ENCODE results near the gene JSRP1.

JSRP1 gene, protein sequence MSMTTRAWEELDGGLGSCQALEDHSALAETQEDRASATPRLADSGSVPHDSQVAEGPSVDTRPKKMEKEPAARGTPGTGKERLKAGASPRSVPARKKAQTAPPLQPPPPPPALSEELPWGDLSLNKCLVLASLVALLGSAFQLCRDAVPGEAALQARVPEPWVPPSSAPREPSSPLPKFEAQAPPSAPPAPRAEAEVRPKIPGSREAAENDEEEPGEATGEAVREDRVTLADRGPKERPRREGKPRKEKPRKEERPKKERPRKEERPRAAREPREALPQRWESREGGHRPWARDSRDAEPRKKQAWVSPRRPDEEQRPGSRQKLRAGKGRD

DNA sequence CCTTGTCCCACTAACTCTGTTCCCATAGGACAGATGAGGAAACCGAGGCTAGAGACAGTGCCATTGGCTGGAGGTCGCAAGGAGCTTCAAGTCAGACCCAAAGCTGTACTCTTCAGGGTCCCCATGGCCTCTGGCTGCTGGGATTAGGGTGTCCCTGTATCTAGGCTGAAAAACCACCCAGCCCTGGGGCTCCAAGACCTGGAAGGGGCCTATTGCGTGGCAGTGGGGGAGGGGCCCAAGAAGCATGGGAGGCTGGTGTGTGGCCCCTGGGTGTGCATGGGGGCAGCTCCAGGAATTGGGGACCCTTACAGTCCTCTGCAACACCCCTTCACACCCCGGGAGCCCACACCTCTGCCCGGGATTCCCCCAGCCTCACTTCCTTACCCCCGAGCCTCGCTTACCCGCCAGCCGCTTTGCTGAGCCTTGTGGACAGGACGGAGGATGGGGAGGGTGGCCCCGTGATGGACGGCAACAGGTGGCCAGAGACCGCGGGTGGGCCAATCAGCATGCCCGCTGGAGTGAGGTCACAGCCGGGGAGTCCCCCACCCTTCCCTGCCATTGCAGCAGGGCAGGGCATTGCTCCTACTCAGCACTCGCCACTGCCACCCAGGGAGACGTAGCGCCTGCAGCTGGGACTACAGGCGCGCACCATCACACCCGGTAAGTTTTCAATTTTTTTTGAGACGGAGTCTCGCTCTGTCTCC lies at the start of gene JSRP1:
JSRP1 (minus strand) TSS at position 436 of the 704 bp plus-strand sequence. CDS start 1,103 bp downstream, outside the sequence.
- in situ Hi-C loops (cut with HindIII; ENCODE audit: low sequenced_read_pairs) = no loop called here

DNA sequence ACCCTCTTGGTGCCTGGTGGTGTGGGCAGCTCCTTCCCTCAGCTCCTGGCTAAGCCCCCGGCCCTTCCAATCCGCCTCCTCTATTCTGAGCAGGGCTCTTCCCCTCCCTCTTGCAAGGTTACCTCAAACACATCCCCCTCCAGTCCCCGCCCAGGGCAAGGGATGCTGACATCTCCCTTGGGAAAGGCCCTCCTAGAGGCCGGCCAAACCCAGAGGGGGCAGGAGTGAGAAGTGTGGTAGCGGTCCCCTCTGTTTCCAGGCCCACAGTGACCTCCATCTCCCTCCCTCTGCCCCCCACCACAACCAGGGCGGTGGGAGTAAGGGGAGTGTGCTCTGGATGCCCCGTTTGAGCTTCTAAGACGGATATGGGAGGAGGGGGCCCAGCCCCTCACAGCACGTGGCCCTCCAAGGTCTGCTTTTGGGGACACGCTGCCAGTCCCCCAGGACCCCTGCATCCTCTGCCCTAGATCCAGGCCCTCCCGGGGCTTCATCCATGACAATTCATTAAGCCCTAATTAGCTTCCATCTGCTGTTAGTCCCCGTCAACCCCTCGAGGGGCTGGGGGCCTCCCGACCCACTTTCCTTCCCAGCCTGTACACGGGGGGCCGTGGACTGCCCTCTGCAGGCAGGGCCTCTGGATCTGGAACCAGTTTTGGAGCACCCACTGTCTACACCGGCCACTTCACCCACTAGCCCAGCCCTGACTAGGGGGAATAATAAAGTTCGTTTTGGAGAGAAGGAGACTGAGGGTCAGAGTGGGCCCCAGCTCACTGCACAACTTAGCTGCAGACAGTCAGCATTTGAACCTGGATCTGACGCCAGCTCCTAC lies 49.4 kb upstream of the JSRP1 start:
- in situ Hi-C loops (cut with HindIII; ENCODE audit: low sequenced_read_pairs) = no loop called here

DNA sequence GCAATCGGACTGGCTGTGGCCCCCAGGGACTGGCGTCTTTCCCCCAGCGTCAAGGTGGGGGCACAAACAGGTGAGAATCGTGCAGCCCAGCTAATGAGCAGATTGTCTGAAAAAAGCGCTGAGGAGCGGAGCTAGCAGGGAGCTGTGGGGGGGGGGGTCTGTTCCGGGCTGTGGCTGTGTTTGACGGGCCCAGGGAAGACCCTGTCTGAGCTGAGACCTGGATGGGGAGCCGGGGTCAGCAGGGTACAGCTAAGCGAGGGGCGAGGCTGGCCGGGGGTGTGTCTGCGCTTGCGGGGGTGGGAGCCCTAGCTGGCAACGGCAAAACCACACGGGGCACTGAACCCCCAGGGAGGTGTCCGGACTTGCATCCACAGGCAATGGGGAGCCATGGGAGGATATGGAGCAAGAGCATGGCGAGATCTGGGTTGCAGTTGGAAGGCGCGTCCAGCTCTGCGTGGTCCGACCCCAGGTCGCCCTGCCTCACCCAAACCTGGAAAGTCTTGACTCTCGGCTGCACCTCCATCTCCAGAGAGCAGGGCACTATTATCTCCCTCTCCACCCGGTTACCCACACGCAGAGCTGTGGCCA lies 47.1 kb upstream of the JSRP1 start:
- in situ Hi-C loops (cut with HindIII; ENCODE audit: low sequenced_read_pairs) = no loop called here

DNA sequence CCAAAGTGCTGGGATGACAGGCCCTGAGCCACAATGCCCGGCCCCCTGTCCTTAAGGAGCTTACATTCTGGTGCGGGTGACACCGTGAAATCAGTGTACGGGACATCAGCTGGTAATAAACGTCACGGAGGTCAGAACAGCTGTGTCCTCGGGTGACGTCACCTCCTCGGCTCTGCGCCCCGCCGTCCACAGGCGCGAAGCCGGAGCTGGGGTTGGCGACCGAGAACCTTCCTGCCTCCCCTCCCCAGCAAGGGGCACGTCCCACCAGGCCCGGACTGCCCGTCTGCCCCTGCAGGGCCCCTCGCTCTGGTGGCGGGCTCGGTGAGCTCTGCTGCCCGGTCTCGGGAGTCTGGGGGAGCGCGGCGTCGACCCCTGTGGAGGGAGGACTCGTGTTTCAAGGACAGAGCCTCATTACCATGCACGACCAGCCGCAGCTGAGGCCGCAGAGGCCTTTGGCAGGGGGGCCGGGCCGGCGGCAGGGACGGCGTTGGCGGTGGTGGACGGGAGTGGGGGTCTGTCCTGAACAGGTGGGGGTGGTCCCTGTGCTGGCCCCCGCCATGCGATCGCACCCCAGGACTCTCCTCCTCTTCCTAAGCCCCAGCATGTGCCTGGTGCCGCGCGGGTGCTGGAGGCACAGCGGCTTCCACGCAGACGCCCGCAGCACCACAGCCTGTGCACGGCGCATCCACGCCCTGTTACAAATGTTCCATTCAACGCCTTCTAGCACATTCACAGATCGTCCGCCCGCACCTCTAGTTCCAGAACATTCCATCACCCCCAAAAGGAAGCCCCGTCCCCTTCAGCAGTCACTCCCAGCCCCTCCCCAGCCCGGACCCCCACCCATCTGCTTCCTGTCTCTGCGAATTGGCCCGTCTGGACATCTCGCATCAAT lies 46.3 kb upstream of the JSRP1 start:
- in situ Hi-C loops (cut with HindIII; ENCODE audit: low sequenced_read_pairs) = no loop called here

DNA sequence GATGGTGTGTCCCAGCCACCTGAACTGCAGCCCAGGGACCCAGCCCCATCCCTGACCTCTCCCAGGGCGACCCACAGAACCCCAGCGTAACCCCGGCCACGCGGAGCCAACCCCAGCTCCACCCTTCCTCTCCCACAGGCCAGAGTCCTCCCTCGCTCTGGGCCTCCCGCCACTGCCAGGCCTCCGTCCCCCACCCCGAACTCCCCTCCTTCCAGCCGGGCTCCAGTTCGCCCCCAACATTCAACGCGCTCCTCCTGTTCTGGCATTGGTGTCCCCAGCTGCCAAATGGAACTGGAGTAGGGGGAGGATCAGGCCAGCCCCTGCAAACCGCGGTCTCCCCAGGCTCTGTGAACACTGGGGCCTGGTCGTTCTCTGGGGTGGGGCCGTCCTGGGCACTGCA lies 44.3 kb upstream of the JSRP1 start:
- in situ Hi-C loops (cut with HindIII; ENCODE audit: low sequenced_read_pairs) = no loop called here

DNA sequence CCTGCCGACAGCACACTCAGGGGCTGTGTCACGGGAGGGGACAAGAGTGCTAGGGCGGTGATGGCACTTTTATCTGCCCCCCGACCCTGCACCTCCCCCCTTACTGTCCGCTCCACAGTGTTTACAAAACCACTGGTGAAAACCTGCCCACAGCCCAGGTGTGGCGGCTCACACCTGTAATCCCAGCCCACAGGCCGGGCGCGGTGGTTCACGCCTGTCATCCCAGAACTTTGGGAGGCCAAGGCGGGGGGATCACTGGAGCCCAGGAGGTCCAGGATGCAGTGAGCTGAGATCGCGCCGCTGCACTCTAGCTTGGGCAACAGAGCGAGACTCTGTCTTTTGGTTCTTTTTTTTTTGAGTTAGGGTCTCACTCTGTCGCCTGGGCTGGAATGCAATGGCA lies 39.9 kb upstream of the JSRP1 start:
- in situ Hi-C loops (cut with HindIII; ENCODE audit: low sequenced_read_pairs) = no loop called here

DNA sequence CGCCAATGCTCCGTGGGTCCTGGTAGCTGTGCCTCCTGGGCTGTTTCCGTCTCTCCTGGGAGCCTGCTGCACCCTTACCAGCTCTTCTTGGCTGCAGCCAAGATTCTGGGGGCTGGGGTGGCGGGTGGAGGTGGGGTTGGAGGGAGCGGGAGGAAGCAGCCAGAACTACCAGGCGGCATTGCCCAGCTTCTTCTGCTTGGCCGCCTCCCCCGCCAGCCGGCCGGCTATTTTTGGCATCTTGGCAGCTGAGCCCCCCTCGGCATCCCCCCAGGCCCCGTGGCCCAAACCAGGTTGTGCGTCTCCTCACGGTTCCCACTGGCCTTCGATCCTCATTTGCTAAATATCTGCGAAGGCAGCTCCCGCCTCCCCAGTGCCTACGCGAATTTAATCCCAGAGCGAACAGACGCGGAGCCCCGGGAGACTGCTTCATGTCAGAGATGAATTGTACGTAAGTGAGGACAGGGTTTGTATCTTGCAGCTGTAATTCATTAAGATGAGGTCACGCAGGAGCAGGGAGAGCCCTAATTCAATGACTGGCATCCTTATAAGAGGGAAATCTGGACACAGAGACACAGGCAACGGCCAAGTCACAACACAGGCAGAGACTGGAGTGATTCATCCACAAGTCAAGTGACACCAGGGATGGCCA lies 38.6 kb upstream of the JSRP1 start:
- in situ Hi-C loops (cut with HindIII; ENCODE audit: low sequenced_read_pairs) = no loop called here

DNA sequence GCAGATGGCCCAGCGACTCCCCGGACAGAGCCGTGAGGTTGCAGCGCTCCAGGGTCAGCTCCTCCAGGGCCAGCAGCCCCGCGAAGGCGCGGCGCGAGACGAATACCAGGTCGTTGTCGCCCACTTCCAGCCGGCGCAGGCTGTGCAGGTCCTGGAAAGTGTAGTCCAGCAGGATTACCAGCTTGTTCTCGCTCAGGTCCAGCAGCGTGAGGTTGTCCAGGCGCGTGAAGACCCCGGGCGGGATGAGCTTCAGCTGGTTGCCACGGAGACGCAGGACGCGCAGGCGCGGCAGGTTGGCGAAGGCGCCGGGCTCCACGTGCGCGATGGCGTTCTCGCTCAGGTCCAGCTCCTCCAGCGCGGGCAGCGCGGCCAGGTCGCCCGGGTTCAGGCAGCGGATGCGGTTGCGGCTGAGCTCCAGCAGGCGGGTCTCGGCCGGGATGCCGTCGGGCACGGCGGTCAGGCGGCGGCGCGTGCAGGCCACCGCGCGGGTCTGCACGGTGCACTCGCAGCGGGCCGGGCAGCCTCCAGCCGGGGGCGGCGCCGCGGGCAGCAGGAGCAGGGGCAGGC lies 35.1 kb upstream of the JSRP1 start:
- in situ Hi-C loops (cut with HindIII; ENCODE audit: low sequenced_read_pairs) = no loop called here

DNA sequence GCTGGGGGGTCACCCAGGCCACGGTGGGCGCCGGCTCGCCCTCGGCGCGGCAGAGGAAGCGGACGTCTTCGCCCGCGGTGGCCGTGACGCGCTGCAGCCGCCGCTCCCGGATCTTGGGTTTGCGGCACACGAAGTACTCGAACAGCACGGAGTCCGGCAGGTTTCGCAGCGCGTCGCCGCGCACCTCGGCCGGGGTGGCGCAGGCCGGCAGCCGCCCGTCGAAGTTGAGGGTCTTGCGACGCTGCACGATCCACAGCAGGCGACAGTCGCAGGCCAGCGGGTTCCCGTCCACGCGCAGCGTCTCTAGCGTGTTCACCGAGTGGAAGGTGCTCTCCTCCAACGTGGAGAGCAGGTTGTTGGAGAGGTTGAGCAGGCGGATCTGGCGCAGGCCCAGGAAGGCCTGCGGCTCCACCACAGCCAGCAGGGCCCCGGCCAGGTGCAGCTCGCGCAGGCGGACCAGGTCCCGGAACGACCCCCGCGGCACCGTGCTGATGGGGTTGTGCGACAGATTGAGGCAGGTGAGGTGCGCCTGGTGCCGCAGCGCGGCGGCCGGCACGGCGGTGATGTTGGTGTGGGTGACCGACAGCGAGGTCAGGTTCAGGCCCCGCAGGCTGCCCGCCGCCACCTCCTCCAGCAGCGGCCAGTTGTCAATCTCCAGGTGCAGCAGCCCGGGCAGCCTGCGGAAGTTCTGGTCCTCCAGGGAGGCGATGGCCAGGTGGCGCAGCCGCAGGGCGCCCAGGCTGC lies 34.4 kb upstream of the JSRP1 start:
- in situ Hi-C loops (cut with HindIII; ENCODE audit: low sequenced_read_pairs) = no loop called here

DNA sequence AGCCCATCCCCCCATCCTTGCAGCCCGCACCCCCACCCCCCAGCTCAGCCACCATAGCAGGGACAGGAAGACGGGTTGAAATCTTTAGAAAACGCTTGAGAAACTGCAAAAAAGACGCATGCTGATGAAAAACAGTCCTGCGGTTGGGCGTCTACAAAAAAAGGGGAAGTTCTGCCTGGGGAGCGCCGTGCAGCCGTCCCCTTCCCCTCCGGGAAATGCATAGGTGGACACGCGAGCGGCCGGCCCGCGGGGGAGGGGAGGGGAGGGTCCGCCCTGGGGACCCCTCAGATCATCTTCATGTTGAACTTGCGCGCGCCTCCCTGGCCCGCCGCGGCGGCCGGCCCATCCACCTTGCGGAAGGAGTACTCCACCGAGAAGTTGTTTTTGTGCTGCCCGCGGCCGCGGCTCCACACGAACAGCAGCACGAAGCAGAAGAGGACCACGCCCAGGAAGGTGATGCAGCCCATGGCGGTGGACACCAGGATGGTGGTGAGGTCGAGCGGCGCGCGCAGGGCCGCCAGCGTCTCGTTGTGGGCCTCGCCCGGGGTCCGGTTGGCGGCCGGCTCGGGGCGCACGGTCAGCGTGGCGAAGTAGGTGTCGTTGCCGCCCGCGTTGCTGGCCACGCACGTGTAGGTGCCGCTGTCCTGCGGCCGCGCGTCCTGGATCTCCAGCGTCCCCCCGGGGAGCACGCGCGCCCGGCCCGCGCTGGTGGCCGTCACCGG lies 33.7 kb upstream of the JSRP1 start:
- in situ Hi-C loops (cut with HindIII; ENCODE audit: low sequenced_read_pairs) = no loop called here

DNA sequence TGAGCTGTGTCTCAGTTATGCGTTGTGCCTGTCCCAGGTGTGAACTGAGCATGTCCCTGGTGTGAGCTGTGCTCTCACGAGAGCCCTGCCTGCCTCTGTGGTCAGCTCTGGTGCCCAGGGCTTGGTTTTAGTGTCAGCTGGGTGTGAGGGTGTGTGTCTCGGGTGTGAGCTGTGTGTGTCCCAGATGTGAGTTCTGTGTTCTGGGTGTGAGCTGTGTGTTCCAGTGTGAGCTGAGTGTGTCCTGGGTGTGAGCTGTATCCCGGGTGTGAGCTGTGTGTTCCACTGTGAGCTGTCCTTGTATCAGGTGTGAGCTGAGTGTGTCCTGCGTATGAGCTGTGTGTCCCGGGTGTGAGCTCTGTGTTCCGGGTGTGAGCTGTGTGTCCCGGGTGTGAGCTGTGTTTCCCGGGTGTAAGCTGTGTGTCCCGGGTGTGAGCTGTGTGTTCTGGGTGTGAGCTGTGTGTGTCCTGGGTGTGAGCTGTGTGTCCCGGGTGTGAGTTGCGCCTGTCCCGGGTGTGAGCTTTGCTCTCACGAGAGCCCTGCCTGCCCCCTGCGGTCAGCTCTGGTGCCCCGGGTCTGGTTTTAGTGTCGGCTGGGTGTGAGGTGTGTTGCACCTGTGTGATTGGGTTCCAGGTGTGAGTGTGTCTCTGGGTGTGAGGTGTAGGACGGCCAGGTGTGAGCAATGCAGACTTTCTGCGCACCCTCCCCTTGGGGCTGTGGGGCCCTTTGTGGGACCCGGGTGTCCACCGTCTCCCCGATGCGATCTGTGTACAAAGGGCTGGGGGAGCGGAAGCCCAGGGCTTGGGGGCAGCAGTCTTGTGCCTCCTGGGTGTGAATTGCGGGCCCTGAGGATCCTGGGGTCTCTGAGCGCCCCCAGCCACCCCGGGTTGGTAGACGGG lies 32.8 kb upstream of the JSRP1 start:
- in situ Hi-C loops (cut with HindIII; ENCODE audit: low sequenced_read_pairs) = no loop called here

DNA sequence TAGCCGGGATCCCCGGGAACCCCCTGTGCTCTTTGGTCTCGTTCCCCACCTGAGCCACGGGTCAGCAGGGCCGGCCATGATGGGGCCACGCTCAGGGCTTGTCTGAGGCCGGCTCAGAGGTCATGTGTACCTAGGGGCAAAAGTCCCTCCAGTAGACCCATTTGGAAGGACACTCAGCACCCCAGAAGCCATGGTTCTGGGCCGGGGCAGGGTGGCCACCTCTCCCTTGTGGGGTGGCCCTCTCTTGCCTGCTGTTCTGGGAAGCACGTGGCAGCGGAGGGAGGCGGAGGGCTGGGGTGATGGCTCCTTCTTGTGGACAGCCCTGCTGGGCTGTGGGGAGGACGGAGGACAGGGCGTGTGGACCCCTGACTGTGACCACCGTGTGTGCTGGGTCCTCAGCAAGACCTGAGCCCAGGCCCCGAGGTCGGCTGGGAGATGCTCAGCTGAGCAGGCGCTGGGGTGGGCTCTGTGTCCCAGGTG lies 32.2 kb upstream of the JSRP1 start:
- in situ Hi-C loops (cut with HindIII; ENCODE audit: low sequenced_read_pairs) = no loop called here

DNA sequence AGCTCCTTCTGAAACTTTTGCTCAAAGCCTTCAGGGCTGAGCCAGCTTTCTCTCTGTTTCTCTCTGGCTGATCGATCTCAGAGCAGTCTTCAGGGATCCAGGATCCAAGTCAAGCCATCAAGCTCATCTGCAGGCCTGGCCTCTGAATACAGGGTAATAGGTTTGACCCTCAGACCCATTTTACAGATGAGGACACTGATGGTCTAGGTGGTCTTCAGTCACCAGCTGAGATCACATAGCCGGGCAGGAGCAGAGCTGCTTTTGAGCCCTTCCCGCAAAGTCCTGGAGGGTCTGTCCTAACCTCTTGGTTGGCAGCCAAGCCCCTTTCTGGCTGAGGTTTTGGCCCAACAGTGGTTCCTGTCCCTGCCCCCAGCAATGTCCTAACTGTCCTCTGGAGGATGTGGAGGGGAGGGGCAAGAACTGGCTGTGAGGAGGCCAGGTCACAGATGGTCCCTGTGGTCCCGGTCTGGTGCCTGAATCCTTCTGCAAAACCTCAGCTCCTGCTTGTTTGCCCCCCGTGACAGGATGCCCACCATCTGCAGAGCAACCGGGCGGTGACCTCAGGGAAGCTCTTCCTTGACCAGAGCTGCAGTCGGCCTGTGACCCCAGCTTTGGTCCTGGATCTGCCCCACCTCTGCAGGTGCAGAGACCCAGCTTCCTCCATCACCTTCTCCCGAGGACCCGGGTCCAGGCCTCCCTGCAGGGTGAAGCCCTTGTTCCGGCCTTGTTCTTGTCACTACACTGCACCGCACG lies 31.5 kb upstream of the JSRP1 start:
- in situ Hi-C loops (cut with HindIII; ENCODE audit: low sequenced_read_pairs) = no loop called here

DNA sequence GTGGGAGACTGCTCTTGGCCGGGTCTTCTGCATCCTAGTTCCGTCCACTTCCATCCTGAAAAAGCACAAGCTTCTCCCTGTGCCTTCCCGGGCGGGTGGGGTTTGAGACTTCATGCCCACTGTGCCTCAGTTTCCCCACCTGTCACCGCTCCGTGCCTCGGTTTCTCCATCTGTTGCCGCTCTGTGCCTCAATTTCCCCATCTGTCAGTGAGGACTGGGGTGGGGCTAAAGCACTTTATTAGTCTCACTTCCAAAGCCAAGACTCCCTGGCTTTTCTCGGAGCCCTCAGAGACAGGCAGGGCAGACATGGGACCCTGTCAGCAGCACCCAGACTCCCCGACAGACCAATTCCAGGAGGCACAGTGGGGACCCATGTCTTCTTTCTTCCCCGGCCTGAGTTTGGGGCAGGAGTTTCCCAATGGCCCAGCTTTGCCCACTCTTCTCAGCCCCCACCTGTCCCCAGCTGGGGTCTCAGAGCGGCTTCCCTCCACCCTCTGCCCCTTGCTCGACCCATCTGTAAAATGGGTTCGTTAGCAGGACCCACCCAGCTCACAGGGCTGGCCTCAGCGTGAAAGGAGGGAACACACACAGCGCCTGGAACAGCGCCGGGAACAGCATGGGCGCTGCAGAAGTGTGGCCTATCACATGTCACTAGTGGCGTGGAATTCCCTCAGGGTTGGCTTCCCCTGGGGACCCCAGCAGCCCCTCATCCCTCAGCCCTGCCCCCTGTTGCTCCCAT lies 30.4 kb upstream of the JSRP1 start:
- in situ Hi-C loops (cut with HindIII; ENCODE audit: low sequenced_read_pairs) = no loop called here

DNA sequence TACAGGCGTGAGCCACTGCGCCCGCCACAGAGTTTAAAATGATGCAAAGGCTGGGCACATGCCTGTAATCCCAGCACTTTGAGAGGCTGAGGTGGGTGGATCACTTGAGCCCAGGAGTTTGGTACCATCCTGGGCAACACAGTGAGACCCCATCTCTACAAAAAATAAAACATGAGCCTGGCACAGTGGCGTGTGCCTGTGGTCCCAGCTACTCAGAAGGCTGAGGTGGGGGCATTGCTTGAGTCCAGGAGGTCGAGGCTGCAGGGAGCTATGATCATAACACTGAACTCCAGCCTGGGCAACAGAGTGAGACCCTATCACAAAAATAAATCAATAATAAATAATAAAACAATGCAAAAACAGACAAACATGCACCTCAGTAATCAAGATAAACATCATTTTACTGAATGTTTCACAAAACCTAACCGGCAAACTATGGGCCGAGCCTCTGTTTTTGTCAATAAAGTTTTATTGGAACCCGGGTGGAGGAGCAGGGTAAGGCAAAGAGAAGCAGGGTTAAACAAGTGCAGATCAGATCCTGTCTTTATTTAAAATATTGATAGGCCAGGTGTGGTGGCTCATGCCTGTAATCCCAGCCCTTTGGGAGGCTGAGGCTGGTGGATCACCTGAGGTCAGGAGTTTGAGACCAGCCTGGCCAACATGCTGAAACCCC lies 27.8 kb upstream of the JSRP1 start:
- in situ Hi-C loops (cut with HindIII; ENCODE audit: low sequenced_read_pairs) = no loop called here

All from endothelial cell of hepatic sinusoid (primary cell).